VCaP (cell line): ENCODE results near the gene GTPBP4.
A peak's percentile ranks its signal among the peaks of the same experiment; 100 is the strongest.

Experiments used
- H3K27ac ChIP-seq: fragments of 450-650 bp; 2 replicates; pipeline ENCODE4 v1.5.1; 2017
- CTCF ChIP-seq: fragments of 450-650 bp; conservative IDR thresholded peaks from 2 replicates; pipeline ENCODE4 v1.5.1; 2017; ENCODE audit warnings: mild to moderate bottlenecking, moderate library complexity

The GTPBP4 gene

GRCh38 chr10:987870-988666 is at the start of gene GTPBP4:
Gene GTPBP4 (plus strand): TSS chr10:988434. CDS start chr10:988480, 46 bp downstream.
- peak; percentile 64 for TF ChIP-seq CTCF
- H3K27ac ChIP-seq = peak within 1 kb of the TSS; percentile 89

- no peak for TF ChIP-seq CTCF
- H3K27ac ChIP-seq = no peak overlapping the region
These were observed 49.1 kb upstream of the GTPBP4 start for GRCh38 chr10:938941-939678.

- no peak for TF ChIP-seq CTCF
- no peak overlapping the region for H3K27ac ChIP-seq
These were observed 44.8 kb upstream of the GTPBP4 start for GRCh38 chr10:943334-944033.

GRCh38 chr10:944034-944831 is 44.0 kb upstream of the GTPBP4 start:
- no peak for TF ChIP-seq CTCF
- H3K27ac ChIP-seq = no peak overlapping the region

- H3K27ac ChIP-seq = no peak overlapping the region
- no peak for TF ChIP-seq CTCF
These were observed 42.5 kb upstream of the GTPBP4 start for GRCh38 chr10:945778-946177.

GRCh38 chr10:947051-947450 is 41.2 kb upstream of the GTPBP4 start:
- no peak for TF ChIP-seq CTCF
- H3K27ac ChIP-seq = peak overlapping the region; percentile 65
